ENCODE measurements around the gene DIP2B.
"Not testable (repeated sequence)": the region's sequence is repeated elsewhere in the genome, so short reads cannot be mapped to it uniquely, and the experiment has no call there.

The DIP2B gene

GRCh38 chr12:50640321-50640939 is 135.6 kb downstream of the DIP2B start:
- DNase-seq = no peak

- DNase-seq = no peak
Observed at GRCh38 chr12:50641566-50641965, 136.8 kb downstream of the DIP2B start.

- DNase-seq = no peak
Observed at GRCh38 chr12:50642035-50642451, 137.3 kb downstream of the DIP2B start.

- DNase-seq = no peak
Observed at GRCh38 chr12:50642761-50643160, 138.0 kb downstream of the DIP2B start.

GRCh38 chr12:50647031-50647430 is 142.2 kb downstream of the DIP2B start:
- no peak for DNase-seq

GRCh38 chr12:50647479-50647878 is 142.7 kb downstream of the DIP2B start:
- no peak for DNase-seq

- no peak for DNase-seq
Observed at GRCh38 chr12:50650285-50650684, 145.5 kb downstream of the DIP2B start.

GRCh38 chr12:50655374-50655921 is 150.7 kb downstream of the DIP2B start:
- no peak for DNase-seq

GRCh38 chr12:50659260-50659659 is 154.5 kb downstream of the DIP2B start:
- DNase-seq = no peak

GRCh38 chr12:50659690-50660424 is 155.1 kb downstream of the DIP2B start:
- peak; percentile 3 for DNase-seq

GRCh38 chr12:50660425-50660822 is 155.6 kb downstream of the DIP2B start:
- no peak for DNase-seq

- DNase-seq = no peak
Observed at GRCh38 chr12:50661300-50662115, 156.7 kb downstream of the DIP2B start.

- DNase-seq = no peak
Observed at GRCh38 chr12:50662116-50662510, 157.3 kb downstream of the DIP2B start.

GRCh38 chr12:50665170-50665569 is 160.4 kb downstream of the DIP2B start:
- no peak for DNase-seq

- DNase-seq = no peak
Observed at GRCh38 chr12:50665609-50666008, 160.8 kb downstream of the DIP2B start.

- no peak for DNase-seq
Observed at GRCh38 chr12:50666023-50666422, 161.2 kb downstream of the DIP2B start.

- no peak for DNase-seq
Observed at GRCh38 chr12:50672158-50672557, 167.4 kb downstream of the DIP2B start.

- DNase-seq = no peak
Observed at GRCh38 chr12:50676756-50677155, 172.0 kb downstream of the DIP2B start.

GRCh38 chr12:50677858-50678257 is 173.1 kb downstream of the DIP2B start:
- no peak for DNase-seq

GRCh38 chr12:50678650-50679365 is 174.0 kb downstream of the DIP2B start:
- no peak for DNase-seq

GRCh38 chr12:50679612-50680011 is 174.8 kb downstream of the DIP2B start:
- DNase-seq = no peak

- DNase-seq = not testable (repeated sequence)
Observed at GRCh38 chr12:50681064-50681463, 176.3 kb downstream of the DIP2B start.

- DNase-seq = no peak
Observed at GRCh38 chr12:50685641-50686040, 180.9 kb downstream of the DIP2B start.

Measured in NCI-H2081 treated with DMSO at 0.1 percent for 48 hours (cell line).